GM12878 (cell line): ENCODE results near the gene RIT1. TPM values are rescaled to one million over a fixed set of nuclear protein-coding genes. Genes with fewer than 3 reads are reported as not detected.

ENCODE experiments used
- ATAC-seq: fragments of 200-7000 bp; cut with Tn5 transposase; 3 replicates; pipeline ENCODE4 v1.9.1; 2020; ENCODE audit warnings: mild to moderate bottlenecking, moderate library complexity
- BruUV-seq: library from RNA; stranded (reverse); fragments of 400-500 nt; replicated peaks from 2 replicates; lab custom pipeline; 2021; lab: Mats Ljungman, UMichigan
- CTCF ChIA-PET: fragments of 300-600 bp; sonication (Branson Sonifier 250); formaldehyde crosslinking; extraction: SDS; loops from one replicate; lab custom pipeline; 2021; ENCODE audit warnings: inconsistent platforms; lab: Yijun Ruan, JAX
- POLR2A ChIA-PET: fragments of 350-600 bp; formaldehyde crosslinking; extraction: SDS; loops from one replicate; lab custom pipeline; 2021; ENCODE audit warnings: inconsistent platforms; lab: Charles Lee
- RAD21 ChIA-PET: fragments of 300-600 bp; sonication (Branson Sonifier 250); formaldehyde crosslinking; loops from one replicate; lab custom pipeline; 2023; ENCODE audit warnings: antibody characterized with exemption; ENCODE audit not compliant: unreplicated experiment; lab: Charles Lee
- SMC1A ChIA-PET: fragments of 300-600 bp; sonication (Branson Sonifier 250); formaldehyde crosslinking; loops from one replicate; lab custom pipeline; 2023; ENCODE audit not compliant: unreplicated experiment, uncharacterized antibody; lab: Charles Lee
- DNase-seq: peaks from one replicate; pipeline ENCODE4 v3.0.0-alpha.2; 2011; ENCODE audit warnings: low read depth, low spot score
- FAIRE-seq: peaks from 3 replicates; lab custom pipeline; 2011; peaks lifted over from hg19 to GRCh38; lab: Jason Lieb, UNC
- H2AFZ ChIP-seq: 2 replicates; pipeline ENCODE4 v1.6.0; 2011; ENCODE audit warnings: low read depth, low read length, control low read depth; ENCODE audit not compliant: control insufficient read depth
- H3K27ac ChIP-seq: 2 replicates; pipeline ENCODE4 v1.5.1; 2011; ENCODE audit warnings: control low read depth; ENCODE audit not compliant: control insufficient read depth, insufficient read depth
- H3K27me3 ChIP-seq, 2 experiments: replicated peaks in 1 of 2; 2 replicates each; pipeline versions ENCODE4 v1.6.0 to v1.6.1; 2011; ENCODE audit warnings: low read length in 1 of 2; ENCODE audit not compliant: control insufficient read depth in 2 of 2, insufficient read depth in 2 of 2
- H3K36me3 ChIP-seq, 2 experiments: 2 replicates each; pipeline ENCODE4 v1.5.1; 2011; ENCODE audit warnings: low read length in 1 of 2; ENCODE audit not compliant: control insufficient read depth in 2 of 2, insufficient read depth in 2 of 2
- H3K4me1 ChIP-seq: 2 replicates; pipeline ENCODE4 v1.6.1; 2011; ENCODE audit warnings: mild to moderate bottlenecking, low read length, moderate library complexity, mixed read lengths; ENCODE audit not compliant: control insufficient read depth, insufficient read depth
- H3K4me2 ChIP-seq: 2 replicates; pipeline ENCODE4 v1.6.0; 2011; ENCODE audit warnings: control low read depth; ENCODE audit not compliant: control insufficient read depth, insufficient read depth
- H3K4me3 ChIP-seq: fragments of 200-600 bp; sonication (generic); 2 replicates; pipeline ENCODE4 v1.5.1; 2016
- H3K79me2 ChIP-seq: 2 replicates; pipeline ENCODE4 v1.6.0; 2011; ENCODE audit warnings: low read length; ENCODE audit not compliant: control insufficient read depth, insufficient read depth
- H3K9ac ChIP-seq: 2 replicates; pipeline ENCODE4 v1.8.0; 2011; ENCODE audit warnings: low read length, control low read depth, mixed read lengths; ENCODE audit not compliant: control insufficient read depth, insufficient read depth
- H3K9me3 ChIP-seq: replicated peaks from 3 replicates; pipeline ENCODE4 v1.5.1; 2011; ENCODE audit warnings: mild to moderate bottlenecking, low read length; ENCODE audit not compliant: control insufficient read depth, insufficient read depth
- H4K20me1 ChIP-seq: 2 replicates; pipeline ENCODE4 v1.6.0; 2011; ENCODE audit not compliant: control insufficient read depth, insufficient read depth
- BACH1 ChIP-seq: fragments of 450-650 bp; IDR thresholded peaks from 2 replicates; pipeline ENCODE4 v1.6.1; 2017; ENCODE audit warnings: mild to moderate bottlenecking, borderline replicate concordance
- CTCF ChIP-seq, 3 experiments: IDR thresholded peaks in 2 of 3; conservative IDR thresholded peaks in 1 of 3; 2 replicates each; pipeline ENCODE4 v1.5.1; 2011; ENCODE audit warnings: low read depth in 3 of 3, low read length in 3 of 3, mild to moderate bottlenecking in 3 of 3, control low read depth in 2 of 3, moderate library complexity in 2 of 3, inconsistent platforms in 1 of 3, mixed read lengths in 1 of 3; ENCODE audit not compliant: control insufficient read depth in 2 of 3, insufficient read depth in 1 of 3; ENCODE audit errors: extremely low read depth in 1 of 3
- NR2C1 ChIP-seq: fragments of 450-650 bp; IDR thresholded peaks from 2 replicates; pipeline ENCODE4 v1.6.1; 2017; ENCODE audit warnings: antibody characterized with exemption, mild to moderate bottlenecking, moderate library complexity
- RB1 ChIP-seq: fragments of 450-650 bp; formaldehyde crosslinking; IDR thresholded peaks from 2 replicates; pipeline ENCODE4 v1.6.1; 2017; ENCODE audit warnings: mild to moderate bottlenecking, borderline replicate concordance
- SIN3A ChIP-seq: IDR thresholded peaks from 2 replicates; pipeline ENCODE4 v1.6.1; 2012; ENCODE audit warnings: low read depth, low read length, improper control_type of control experiment
- YBX1 ChIP-seq: fragments of 450-650 bp; IDR thresholded peaks from 2 replicates; pipeline ENCODE4 v1.6.1; 2016; ENCODE audit warnings: antibody characterized with exemption
- ZBED1 ChIP-seq: IDR thresholded peaks from 2 replicates; pipeline ENCODE4 v1.6.1; 2016; ENCODE audit warnings: borderline replicate concordance
- WGBS: methylation state at CpG from one replicate; pipeline ENCODE4 v1.1.6; 2016; ENCODE audit warnings: low lambda C conversion rate; ENCODE audit not compliant: insufficient replicate concordance, insufficient coverage; ENCODE audit errors: missing lambda C conversion rate; 5-methylcytosine and 5-hydroxymethylcytosine counted together
- in situ Hi-C: fragments of 300-500 bp; cut with MboI; formaldehyde crosslinking; loops from 9 replicates; pipeline ENCODE4 v1.14.3; 2018; ENCODE audit warnings: mixed read lengths
- intact Hi-C: fragments of 100-400 bp; cut with micrococcal nuclease; formaldehyde crosslinking; loops from one replicate; pipeline ENCODE4 v1.14.2; 2022; ENCODE audit not compliant: unreplicated experiment
- polyA plus RNA-seq, 11 experiments: library from polyadenylated mRNA; depleted of rRNA in 4 of 11; unstranded in 6 of 11; stranded (reverse) in 5 of 11; fragments of >200 nt; fragmentation: Nextera tagmentation in 4 of 11; fragmentation: Illumina TruSeq in 1 of 11; extraction: Ambion mirVana in 4 of 11; extraction: Trizol in 1 of 11; gene quantifications; 1 replicate in 1 of 11; 2 replicates in 10 of 11; pipeline versions ENCODE4 v1.2.1 to v1.2.3, GENCODE V29; 2011 to 2016; ENCODE audit warnings: inconsistent platforms in 2 of 11, missing spikeins in 2 of 11, low read depth in 1 of 11
- total RNA-seq, 4 experiments: library from RNA; depleted of rRNA in 3 of 4; stranded (reverse); fragments of >200 nt in 3 of 4; fragmentation: Illumina TruSeq in 1 of 4; extraction: Trizol in 1 of 4; gene quantifications; 2 replicates each; pipeline versions ENCODE4 v1.2.1 to v1.2.3, GENCODE V29; 2013 to 2021

Gene RIT1
- total and polyA plus RNA-seq, 10 of the 15 experiments (the other 5 are each of a cell fraction or from before 2014, with no cell fraction given), result 6.8 to 61.5 (median 13.7) TPM

- TF ChIP-seq CTCF (IDR thresholded peaks at IDR 0.05 in 2 of 3, conservative IDR thresholded peaks at IDR 0.05 in 1 of 3; ENCODE audit: control insufficient read depth in 2 of 3, extremely low read depth in 1 of 3, insufficient read depth in 1 of 3, low read depth in 3 of 3, low read length in 3 of 3) (no peak), YBX1 (no peak), BACH1 (no peak)
Measured at GRCh38 chr1:155947741-155948140, 36.6 kb upstream of the RIT1 start (continued).

- in situ Hi-C loops, result no loop called here
- H3K4me1 ChIP-seq, result peaks cover 44% of the 10 kb centered on the region
- H2AFZ ChIP-seq, result no peak overlapping the region
- H4K20me1 ChIP-seq, result no peaks in the 10 kb centered on the region
- peaks cover 32% of the 10 kb centered on the region in 2 experiments; a peak in 3 of 4 replicates for H3K36me3 ChIP-seq
- H3K4me2 ChIP-seq, result 0 out of 2 replicates have a peak overlapping the region, but pooled peaks have one; percentile 26
- H3K9ac ChIP-seq, result no peak overlapping the region; the same call in 1 of the 2 replicates
- ATAC-seq, result no peak
- intact Hi-C loops, result loop anchor here (2.0 kb wide), 1 partner anchor 30 kb away; no protein-coding TSS in a partner anchor
- DNase-seq, result no peak
- TF ChIP-seq SIN3A (no peak), RB1 (no peak), NR2C1 (no peak), ZBED1 (no peak)
- no peaks in the 10 kb centered on the region for H3K79me2 ChIP-seq
- RAD21 ChIA-PET, result interaction anchor here (0.8 to 2.9 kb wide), 5 partner anchors 9 to 30 kb away, joined by 3 to 18 read pairs (median 4); partner anchors contain the start of gene ARHGEF2
- no peaks in the 10 kb centered on the region for H3K9me3 ChIP-seq
- H3K27me3 ChIP-seq, result no peaks in the 10 kb centered on the region
- CTCF ChIA-PET, result interaction anchor here (1.7 to 2.4 kb wide), 2 partner anchors 9 to 29 kb away, joined by 7 to 12 read pairs; no protein-coding TSS in a partner anchor
- POLR2A ChIA-PET, result interaction anchor here (0.6 to 1.7 kb wide), 5 partner anchors 10 to 567 kb away, joined by 3 to 7 read pairs (median 3); no protein-coding TSS in a partner anchor
- peak overlapping the region; percentile 79 for H3K27ac ChIP-seq
- SMC1A ChIA-PET, result interaction anchor here (1.2 to 2.9 kb wide), 7 partner anchors 9 to 42 kb away, joined by 4 to 12 read pairs (median 8); partner anchors contain the start of gene ARHGEF2
- 87% methylated on average over 2 of the region's 4 CpGs for WGBS
- no TSS peak for BruUV-seq
- peak overlapping the region; percentile 12 for H3K4me3 ChIP-seq
- no peak for FAIRE-seq
Measured at GRCh38 chr1:155947292-155947691, 36.1 kb upstream of the RIT1 start.
